AG04450 (cell line): ENCODE measurements around the gene CEACAM3. TPM values are rescaled to one million over a fixed set of nuclear protein-coding genes. Genes with fewer than 3 reads are reported as not detected.

Experiments used
- CTCF ChIA-PET: fragments of 300-600, 350-600 bp; formaldehyde crosslinking; extraction: SDS; loops from one replicate; lab custom pipeline; 2022; ENCODE audit warnings: antibody characterized with exemption, inconsistent platforms; lab: Charles Lee
- POLR2A ChIA-PET: fragments of 350-600 bp; formaldehyde crosslinking; extraction: SDS; loops from one replicate; lab custom pipeline; 2021; ENCODE audit warnings: antibody characterized with exemption, inconsistent platforms; lab: Yijun Ruan, JAX
- DNase-seq: peaks from one replicate; pipeline ENCODE4 v3.0.0-alpha.2; 2011; ENCODE audit warnings: low read depth, low spot score
- H3K27ac ChIP-seq: one replicate; pipeline ENCODE4 v1.5.1; 2012; ENCODE audit warnings: low read depth, low read length, control low read depth
- H3K27me3 ChIP-seq: one replicate; pipeline ENCODE4 v1.6.0; 2012; ENCODE audit warnings: low read length; ENCODE audit not compliant: control insufficient read depth, insufficient read depth
- H3K4me3 ChIP-seq: 2 replicates; pipeline ENCODE4 v1.5.1; 2011; ENCODE audit warnings: mild to moderate bottlenecking, low read depth, low read length, control low read depth
- H3K9me3 ChIP-seq: 2 replicates; pipeline ENCODE4 v1.5.1; 2012; ENCODE audit warnings: low read length; ENCODE audit not compliant: control insufficient read depth, insufficient read depth
- polyA plus RNA-seq: library from polyadenylated mRNA; depleted of rRNA; stranded (reverse); fragments of >200 nt; gene quantifications from 2 replicates; pipeline ENCODE4 v1.2.3, GENCODE V29; 2011
- TF ChIP-seq, protein P1 (sequence below): IDR thresholded peaks from 2 replicates; pipeline ENCODE4 v1.5.1; 2011; ENCODE audit warnings: low read depth, low read length, control low read depth, inconsistent platforms

The CEACAM3 gene
- polyA plus RNA-seq, 1 experiment: not detected

DNA sequence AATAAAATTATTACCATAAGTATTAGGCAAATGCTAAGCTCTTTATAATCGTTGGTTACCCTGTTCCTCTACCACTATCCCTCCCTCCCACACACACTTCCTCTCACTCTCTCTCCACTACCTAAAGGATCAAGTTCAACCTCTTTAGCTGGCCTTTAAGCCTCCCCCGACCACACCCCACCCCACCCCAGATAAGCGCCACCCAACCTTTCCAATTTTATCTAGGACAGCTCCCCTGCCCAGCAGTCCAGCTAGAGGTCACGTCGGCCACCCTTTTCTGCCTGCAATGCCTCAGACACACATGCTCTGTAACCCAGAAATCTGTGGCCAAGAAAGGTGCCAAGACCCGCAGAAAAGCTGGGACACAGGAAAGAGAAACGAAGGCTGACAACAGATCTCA lies 47.0 kb downstream of the CEACAM3 start:
- TF ChIP-seq, protein P1, sequence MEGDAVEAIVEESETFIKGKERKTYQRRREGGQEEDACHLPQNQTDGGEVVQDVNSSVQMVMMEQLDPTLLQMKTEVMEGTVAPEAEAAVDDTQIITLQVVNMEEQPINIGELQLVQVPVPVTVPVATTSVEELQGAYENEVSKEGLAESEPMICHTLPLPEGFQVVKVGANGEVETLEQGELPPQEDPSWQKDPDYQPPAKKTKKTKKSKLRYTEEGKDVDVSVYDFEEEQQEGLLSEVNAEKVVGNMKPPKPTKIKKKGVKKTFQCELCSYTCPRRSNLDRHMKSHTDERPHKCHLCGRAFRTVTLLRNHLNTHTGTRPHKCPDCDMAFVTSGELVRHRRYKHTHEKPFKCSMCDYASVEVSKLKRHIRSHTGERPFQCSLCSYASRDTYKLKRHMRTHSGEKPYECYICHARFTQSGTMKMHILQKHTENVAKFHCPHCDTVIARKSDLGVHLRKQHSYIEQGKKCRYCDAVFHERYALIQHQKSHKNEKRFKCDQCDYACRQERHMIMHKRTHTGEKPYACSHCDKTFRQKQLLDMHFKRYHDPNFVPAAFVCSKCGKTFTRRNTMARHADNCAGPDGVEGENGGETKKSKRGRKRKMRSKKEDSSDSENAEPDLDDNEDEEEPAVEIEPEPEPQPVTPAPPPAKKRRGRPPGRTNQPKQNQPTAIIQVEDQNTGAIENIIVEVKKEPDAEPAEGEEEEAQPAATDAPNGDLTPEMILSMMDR: no peak
- ChIA-PET POLR2A (no interaction called here), CTCF (interaction anchor here (0.6 kb wide), 1 partner anchor 86 kb away, joined by 3 read pairs; no protein-coding TSS in a partner anchor)
- peaks cover 5% of the 10 kb centered on the region; the same call in 1 of the 2 replicates for H3K9me3 ChIP-seq
- H3K4me3 ChIP-seq: no peak overlapping the region
- DNase-seq: no peak
- no peak overlapping the region for H3K27ac ChIP-seq
- H3K27me3 ChIP-seq: peaks cover 15% of the 10 kb centered on the region

DNA sequence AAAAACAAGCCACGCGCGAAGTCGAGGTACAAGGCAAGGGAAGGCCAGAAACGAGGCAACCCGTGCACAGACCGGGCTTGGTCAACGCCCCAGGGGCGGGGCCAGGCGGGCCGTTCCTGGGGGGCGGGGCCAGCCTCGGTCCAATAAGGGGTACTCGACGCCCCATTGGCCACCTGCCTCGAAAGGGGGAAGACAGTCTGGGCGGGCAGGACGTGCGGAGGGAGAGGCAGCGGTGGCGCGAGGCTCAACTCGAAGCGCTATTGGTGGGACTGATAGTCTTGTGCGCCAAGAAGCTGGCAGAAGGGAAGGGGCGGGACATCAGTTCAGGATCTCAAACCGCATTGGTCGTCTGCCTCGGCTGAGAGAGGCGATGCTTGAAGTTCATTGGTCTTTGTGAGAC lies 48.2 kb downstream of the CEACAM3 start, which contains the start of gene LYPD4:
Gene LYPD4, minus strand, starts transcription at position 83 of the 400 bp plus-strand sequence. CDS start 5,398 bp downstream, outside the sequence.
- Histone ChIP-seq H3K9me3 (peaks cover 5% of the 10 kb centered on the region; the same call in 1 of the 2 replicates), H3K27ac (no peak within 1 kb of the TSS), H3K4me3 (no peak within 1 kb of the TSS), H3K27me3 (peaks cover 6% of the 10 kb centered on the region)
- TF ChIP-seq, protein P1: no peak
- ChIA-PET POLR2A (no interaction called here), CTCF (no interaction called here)
- DNase-seq: no peak

DNA sequence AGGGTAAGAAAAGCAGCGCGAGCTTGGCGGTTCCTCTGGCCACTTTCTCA lies 48.4 kb downstream of the CEACAM3 start, which contains the start of gene DMRTC2:
Gene DMRTC2, plus strand, starts transcription at position 42 of the 50 bp plus-strand sequence. CDS start 2,387 bp downstream, outside the sequence.
- ChIA-PET POLR2A (no interaction called here), CTCF (no interaction called here)
- H3K4me3 ChIP-seq: no peak within 1 kb of the TSS
- no peak for DNase-seq
- no peak within 1 kb of the TSS for H3K27ac ChIP-seq
- TF ChIP-seq, protein P1: no peak
- peaks cover 5% of the 10 kb centered on the region; the same call in 1 of the 2 replicates for H3K9me3 ChIP-seq
- H3K27me3 ChIP-seq: peaks cover 6% of the 10 kb centered on the region

DNA sequence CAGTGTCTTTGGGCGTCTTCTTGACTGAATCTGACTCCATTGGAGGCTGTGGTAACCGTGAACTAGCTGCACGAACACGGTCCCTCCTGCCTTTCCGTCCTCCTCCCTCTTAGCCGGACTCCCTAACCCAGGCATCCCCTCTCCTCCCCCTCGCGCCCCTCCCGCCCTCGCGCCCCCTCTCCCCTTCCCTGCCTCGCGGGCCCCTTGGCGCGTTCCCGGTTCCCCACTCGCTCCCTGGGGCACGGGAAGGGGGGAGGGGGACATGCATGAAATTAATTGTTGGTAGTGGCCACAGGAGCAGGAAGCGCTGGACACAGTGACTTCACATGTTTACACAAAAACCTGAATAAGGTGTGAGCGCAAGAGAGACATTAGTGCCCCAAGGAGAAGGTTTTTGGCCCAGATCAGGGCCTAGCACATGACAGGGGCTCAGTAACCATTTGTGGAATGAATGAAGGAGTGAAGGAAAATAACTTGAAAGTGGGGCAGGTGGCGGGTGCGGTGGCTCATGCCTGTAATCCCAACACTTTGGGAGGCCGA lies 48.7 kb downstream of the CEACAM3 start:
- ChIA-PET POLR2A (no interaction called here), CTCF (no interaction called here)
- no peak for DNase-seq
- Histone ChIP-seq H3K9me3 (peaks cover 5% of the 10 kb centered on the region; the same call in 1 of the 2 replicates), H3K27me3 (peaks cover 4% of the 10 kb centered on the region), H3K27ac (no peak overlapping the region), H3K4me3 (no peak overlapping the region)
- TF ChIP-seq, protein P1: no peak

DNA sequence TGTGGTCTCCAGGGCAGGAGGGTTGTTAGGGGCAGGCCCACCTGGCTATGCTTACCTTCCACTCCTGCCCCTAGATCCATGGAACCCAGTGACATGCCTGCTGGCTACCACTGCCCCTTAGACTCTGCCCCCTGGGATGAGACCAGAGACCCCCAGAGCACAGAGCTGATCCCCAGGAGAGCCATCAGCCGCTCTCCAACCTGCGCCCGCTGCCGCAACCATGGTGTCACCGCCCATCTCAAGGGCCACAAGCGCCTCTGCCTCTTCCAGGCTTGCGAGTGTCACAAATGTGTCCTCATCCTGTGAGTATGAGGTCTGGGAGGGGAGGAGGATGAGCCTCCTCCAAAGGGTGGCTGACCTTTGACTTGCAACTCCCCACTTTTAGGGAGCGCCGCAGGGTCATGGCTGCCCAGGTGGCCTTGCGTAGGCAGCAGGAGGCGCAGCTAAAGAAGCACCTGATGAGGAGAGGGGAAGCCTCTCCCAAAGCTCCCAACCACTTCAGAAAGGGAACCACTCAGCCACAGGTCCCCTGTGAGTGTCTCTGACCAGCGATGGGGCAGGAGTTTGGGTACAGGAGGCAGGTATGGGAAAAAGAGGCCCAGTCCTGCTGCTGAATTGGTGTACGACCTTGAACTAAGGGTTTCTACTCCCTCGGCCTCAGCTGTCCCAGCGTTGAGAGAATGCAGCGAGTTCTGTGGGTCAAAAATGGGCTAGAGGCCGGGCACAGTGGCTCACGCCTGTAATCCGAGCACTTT lies 51.1 kb downstream of the CEACAM3 start:
- no peak for DNase-seq
- H3K27me3 ChIP-seq: peaks cover 24% of the 10 kb centered on the region
- TF ChIP-seq, protein P1: no peak
- ChIA-PET CTCF (no interaction called here), POLR2A (no interaction called here)
- H3K9me3 ChIP-seq: peaks cover 5% of the 10 kb centered on the region; the same call in 1 of the 2 replicates
- no peak overlapping the region for H3K4me3 ChIP-seq
- no peak overlapping the region for H3K27ac ChIP-seq
